Measurements from ENCODE around the gene FEN1. TPM values are rescaled to one million over a fixed set of nuclear protein-coding genes. Genes with fewer than 3 reads are reported as not detected.

FEN1 gene
- polyA plus RNA-seq, 3 donors, result 3.5 to 6.4 (median 4.3) TPM

DNA sequence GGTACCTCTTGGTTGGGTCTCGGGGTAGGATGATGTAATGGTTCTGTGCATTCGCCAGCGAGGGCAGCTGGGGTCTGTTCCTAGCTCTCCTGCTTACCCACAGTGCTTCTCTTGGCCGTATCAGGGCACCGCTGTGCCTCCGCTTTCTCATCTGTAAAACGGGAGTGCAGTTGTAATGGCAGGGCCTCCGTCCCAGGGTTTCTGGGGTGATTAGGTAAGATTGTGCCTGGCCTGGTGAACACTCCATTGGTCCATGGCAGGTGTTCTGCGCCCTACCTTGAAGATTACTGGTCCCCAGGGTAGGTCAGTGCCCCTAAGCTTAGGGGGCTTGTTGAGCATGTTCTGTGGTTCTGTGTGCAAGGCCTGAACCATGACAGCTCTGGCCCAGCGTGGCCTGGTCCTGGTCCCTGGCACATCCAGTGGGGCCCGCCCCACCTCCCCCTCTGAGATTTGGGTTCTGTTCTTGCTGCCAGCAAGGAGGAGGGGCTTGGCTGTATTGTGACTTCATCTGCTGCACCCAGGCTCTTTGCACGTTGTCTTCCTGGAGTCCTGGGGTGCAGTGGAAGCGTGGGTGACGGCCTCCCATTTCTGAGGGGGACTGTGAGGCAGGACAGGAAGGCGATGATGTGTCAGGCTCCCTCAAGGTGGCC is 35.4 kb upstream of the FEN1 start:
- peaks cover 18% of the 10 kb centered on the region for H3K4me1 Mint-ChIP-seq
- Histone ChIP-seq H3K79me2 (ENCODE audit: insufficient read depth, low read length) (no peaks in the 10 kb centered on the region), H2AFZ (ENCODE audit: insufficient read depth, low read depth, low read length, poor library complexity, severe bottlenecking) (no peak overlapping the region), H3K4me3 (replicated peaks in 1 of 3; ENCODE audit: low read depth in 2 of 3, low read length in 3 of 3) (no peak overlapping the region), H3K4me1 (ENCODE audit: control insufficient read depth in 1 of 2, insufficient read depth in 2 of 2, low read length in 2 of 2) (peaks cover 7 to 16% of the 10 kb centered on the region in 2 donors), H3K27me3 (ENCODE audit: control insufficient read depth in 2 of 2, insufficient read depth in 2 of 2, low read length in 2 of 2) (peaks cover 0 to 14% of the 10 kb centered on the region in 2 donors), H4K20me1 (ENCODE audit: insufficient read depth, low read length) (no peaks in the 10 kb centered on the region), H3K9ac (ENCODE audit: insufficient read depth, low read length, poor library complexity, severe bottlenecking) (no peak overlapping the region), H3K9me3 (replicated peaks in 1 of 2; ENCODE audit: control insufficient read depth in 1 of 2, insufficient read depth in 1 of 2, low read length in 2 of 2) (no peaks in the 10 kb centered on the region), H3K27ac (ENCODE audit: low read depth in 1 of 2, low read length in 2 of 2) (no peak overlapping the region), H3K4me2 (replicated peaks; ENCODE audit: extremely low read depth, low read length, poor library complexity, severe bottlenecking) (no peak overlapping the region), H3K36me3 (replicated peaks in 1 of 2; ENCODE audit: control insufficient read depth in 1 of 2, insufficient read depth in 2 of 2, low read length in 2 of 2) (no peaks in the 10 kb centered on the region)
- H3K36me3 Mint-ChIP-seq, result peaks cover 0 to 2% of the 10 kb centered on the region in 2 donors
- WGBS (ENCODE audit: insufficient coverage), result 95% methylated on average over 14 of the region's 15 CpGs
- H3K27ac Mint-ChIP-seq, result no peak overlapping the region
- intact Hi-C loops (cut with micrococcal nuclease), result no loop called here
- TF ChIP-seq, protein P1, sequence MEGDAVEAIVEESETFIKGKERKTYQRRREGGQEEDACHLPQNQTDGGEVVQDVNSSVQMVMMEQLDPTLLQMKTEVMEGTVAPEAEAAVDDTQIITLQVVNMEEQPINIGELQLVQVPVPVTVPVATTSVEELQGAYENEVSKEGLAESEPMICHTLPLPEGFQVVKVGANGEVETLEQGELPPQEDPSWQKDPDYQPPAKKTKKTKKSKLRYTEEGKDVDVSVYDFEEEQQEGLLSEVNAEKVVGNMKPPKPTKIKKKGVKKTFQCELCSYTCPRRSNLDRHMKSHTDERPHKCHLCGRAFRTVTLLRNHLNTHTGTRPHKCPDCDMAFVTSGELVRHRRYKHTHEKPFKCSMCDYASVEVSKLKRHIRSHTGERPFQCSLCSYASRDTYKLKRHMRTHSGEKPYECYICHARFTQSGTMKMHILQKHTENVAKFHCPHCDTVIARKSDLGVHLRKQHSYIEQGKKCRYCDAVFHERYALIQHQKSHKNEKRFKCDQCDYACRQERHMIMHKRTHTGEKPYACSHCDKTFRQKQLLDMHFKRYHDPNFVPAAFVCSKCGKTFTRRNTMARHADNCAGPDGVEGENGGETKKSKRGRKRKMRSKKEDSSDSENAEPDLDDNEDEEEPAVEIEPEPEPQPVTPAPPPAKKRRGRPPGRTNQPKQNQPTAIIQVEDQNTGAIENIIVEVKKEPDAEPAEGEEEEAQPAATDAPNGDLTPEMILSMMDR (IDR thresholded peaks at IDR 0.05), result no peak
- no peak overlapping the region for H3K4me3 Mint-ChIP-seq
- DNase-seq, result no peak
- peaks cover 14 to 20% (median 18%) of the 10 kb centered on the region in 3 donors for H3K27me3 Mint-ChIP-seq (ENCODE audit: low read depth in 3 of 3)
- peaks cover 0 to 4% (median 0%) of the 10 kb centered on the region in 7 donors for H3K9me3 Mint-ChIP-seq

DNA sequence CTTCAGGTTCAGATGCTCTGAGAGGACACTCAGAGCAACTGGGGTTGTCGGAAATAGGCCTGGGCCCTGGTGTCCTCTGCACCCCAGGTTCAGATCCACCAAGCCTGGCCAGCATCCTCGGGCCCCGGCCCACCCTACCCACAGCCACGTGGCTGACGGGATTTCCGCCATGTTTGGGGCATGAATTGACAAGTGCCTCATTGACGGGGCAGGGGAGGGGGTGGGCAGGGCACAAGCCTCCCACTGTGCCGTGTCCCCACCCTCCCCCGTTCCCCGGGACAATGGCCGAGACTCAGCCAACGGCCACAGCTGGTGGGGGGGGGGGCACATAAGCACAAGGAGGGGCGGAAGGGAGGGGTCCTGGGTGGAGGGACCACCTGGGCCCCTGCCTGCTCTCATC is 31.8 kb upstream of the FEN1 start:
- no peak overlapping the region for H2AFZ ChIP-seq (ENCODE audit: insufficient read depth, low read depth, low read length, poor library complexity, severe bottlenecking)
- H3K4me1 ChIP-seq (ENCODE audit: control insufficient read depth in 1 of 2, insufficient read depth in 2 of 2, low read length in 2 of 2), result peaks cover 3 to 10% of the 10 kb centered on the region in 2 donors
- no peaks in the 10 kb centered on the region for H4K20me1 ChIP-seq (ENCODE audit: insufficient read depth, low read length)
- no peaks in the 10 kb centered on the region for H3K27me3 ChIP-seq (ENCODE audit: control insufficient read depth in 2 of 2, insufficient read depth in 2 of 2, low read length in 2 of 2)
- DNase-seq, result no peak
- Mint-ChIP-seq H3K27ac (no peak overlapping the region), H3K27me3 (ENCODE audit: low read depth in 3 of 3) (peaks cover 2 to 9% (median 7%) of the 10 kb centered on the region in 3 donors), H3K4me3 (no peak overlapping the region), H3K9me3 (no peaks in the 10 kb centered on the region), H3K4me1 (peaks cover 12% of the 10 kb centered on the region), H3K36me3 (no peaks in the 10 kb centered on the region)
- 93% methylated on average over 13 of the region's 13 CpGs for WGBS (ENCODE audit: insufficient coverage)
- no peak overlapping the region for H3K27ac ChIP-seq (ENCODE audit: low read depth in 1 of 2, low read length in 2 of 2)
- no peaks in the 10 kb centered on the region for H3K79me2 ChIP-seq (ENCODE audit: insufficient read depth, low read length)
- no peak overlapping the region for H3K9ac ChIP-seq (ENCODE audit: insufficient read depth, low read length, poor library complexity, severe bottlenecking)
- intact Hi-C loops (cut with micrococcal nuclease), result no loop called here
- TF ChIP-seq, protein P1 (IDR thresholded peaks at IDR 0.05), result no peak
- no peaks in the 10 kb centered on the region for H3K36me3 ChIP-seq (replicated peaks in 1 of 2; ENCODE audit: control insufficient read depth in 1 of 2, insufficient read depth in 2 of 2, low read length in 2 of 2)
- no peak overlapping the region for H3K4me3 ChIP-seq (replicated peaks in 1 of 3; ENCODE audit: low read depth in 2 of 3, low read length in 3 of 3)
- no peak overlapping the region for H3K4me2 ChIP-seq (replicated peaks; ENCODE audit: extremely low read depth, low read length, poor library complexity, severe bottlenecking)
- H3K9me3 ChIP-seq (replicated peaks in 1 of 2; ENCODE audit: control insufficient read depth in 1 of 2, insufficient read depth in 1 of 2, low read length in 2 of 2), result no peaks in the 10 kb centered on the region

Data from CD14-positive monocyte (primary cell).